OCI-LY7 (cell line): ENCODE results near the gene CMTR2. TPM values are rescaled to one million over a fixed set of nuclear protein-coding genes. Genes with fewer than 3 reads are reported as not detected.

ENCODE experiments used
- BruUV-seq: library from RNA; stranded (reverse); fragments of 400-500 nt; replicated peaks from 2 replicates; lab custom pipeline; 2021; lab: Mats Ljungman, UMichigan
- CTCF ChIA-PET: fragments of 300-600 bp; sonication (Branson Sonifier 250); formaldehyde crosslinking; loops from one replicate; lab custom pipeline; 2022; ENCODE audit warnings: antibody characterized with exemption; ENCODE audit not compliant: unreplicated experiment; lab: Charles Lee
- POLR2A ChIA-PET: fragments of 300-600 bp; sonication (Branson Sonifier 250); formaldehyde crosslinking; loops from one replicate; lab custom pipeline; 2022; ENCODE audit warnings: antibody characterized with exemption; lab: Charles Lee
- DNase-seq: peaks from one replicate; pipeline ENCODE4 v3.0.0-alpha.2; 2015; ENCODE audit warnings: low spot score
- H2AFZ ChIP-seq: fragments of 200-600 bp; sonication (generic), shearing (Covaris generic); 2 replicates; pipeline ENCODE4 v1.6.1; 2014; ENCODE audit warnings: mild to moderate bottlenecking, antibody characterized with exemption, low read length, moderate library complexity
- H3K27ac ChIP-seq: fragments of 200-600 bp; sonication (generic); 2 replicates; pipeline ENCODE4 v1.5.1; 2014; ENCODE audit warnings: mixed run types, low read depth, mild to moderate bottlenecking, moderate library complexity, low read length, inconsistent platforms; ENCODE audit not compliant: poor library complexity, severe bottlenecking
- H3K36me3 ChIP-seq: fragments of 200-600 bp; sonication (generic); 2 replicates; pipeline ENCODE4 v1.6.1; 2014; ENCODE audit warnings: mild to moderate bottlenecking, antibody characterized with exemption, low read length, moderate library complexity, mixed read lengths; ENCODE audit not compliant: insufficient read depth
- H3K4me1 ChIP-seq: fragments of 200-600 bp; sonication (generic); 2 replicates; pipeline ENCODE4 v1.5.1; 2014; ENCODE audit warnings: mild to moderate bottlenecking, low read length; ENCODE audit not compliant: insufficient read depth, poor library complexity, severe bottlenecking
- H3K4me2 ChIP-seq: fragments of 200-600 bp; sonication (generic); 2 replicates; pipeline ENCODE4 v1.6.1; 2014; ENCODE audit warnings: mild to moderate bottlenecking, low read length
- H3K4me3 ChIP-seq: fragments of 200-600 bp; sonication (generic); 2 replicates; pipeline ENCODE4 v1.5.1; 2014; ENCODE audit warnings: mild to moderate bottlenecking, low read depth, low read length; ENCODE audit not compliant: poor library complexity, severe bottlenecking
- H3K79me2 ChIP-seq: fragments of 200-600 bp; sonication (generic); 2 replicates; pipeline ENCODE4 v1.6.1; 2016; ENCODE audit warnings: low read depth, mild to moderate bottlenecking, low read length, moderate library complexity, mixed read lengths; ENCODE audit not compliant: insufficient read depth
- H3K9me2 ChIP-seq: fragments of 200-600 bp; sonication (generic); 2 replicates; pipeline ENCODE4 v1.6.1; 2016; ENCODE audit warnings: mild to moderate bottlenecking, low read length, mixed read lengths; ENCODE audit not compliant: insufficient read depth
- H3K9me3 ChIP-seq: fragments of 200-600 bp; sonication (generic); 2 replicates; pipeline ENCODE4 v1.6.1; 2014; ENCODE audit warnings: mild to moderate bottlenecking, mixed run types, low read length, mixed read lengths
- H4K20me1 ChIP-seq: fragments of 200-600 bp; sonication (generic); 2 replicates; pipeline ENCODE4 v1.6.1; 2014; ENCODE audit warnings: mild to moderate bottlenecking, antibody characterized with exemption, low read length, moderate library complexity, mixed read lengths; ENCODE audit not compliant: insufficient read depth
- EZH2phosphoT487 ChIP-seq: fragments of 200-600 bp; sonication (generic); IDR thresholded peaks from 2 replicates; pipeline ENCODE4 v1.6.1; 2018; ENCODE audit warnings: low read depth, borderline replicate concordance, mild to moderate bottlenecking, mixed run types, antibody characterized with exemption, low read length, moderate library complexity, mixed read lengths
- intact Hi-C: fragments of 100-400 bp; cut with micrococcal nuclease; formaldehyde crosslinking; loops from one replicate; pipeline ENCODE4 v1.10.0; 2022; ENCODE audit not compliant: unreplicated experiment
- total RNA-seq, 2 experiments: library from RNA; depleted of rRNA in 1 of 2; stranded (reverse); fragments of >200 nt in 1 of 2; shearing (Covaris generic) in 1 of 2; gene quantifications; 2 replicates each; pipeline ENCODE4 v1.2.3, GENCODE V29; 2014 to 2022
- TF ChIP-seq, protein P1 (sequence below): fragments of 200-600 bp; sonication (generic); conservative IDR thresholded peaks from 2 replicates; pipeline ENCODE4 v1.5.1; 2014; ENCODE audit warnings: mild to moderate bottlenecking, antibody characterized with exemption, low read length, moderate library complexity, mixed read lengths

The CMTR2 gene
- total RNA-seq, 2 experiments from 2014 or later: 10.4 to 10.9 TPM

DNA sequence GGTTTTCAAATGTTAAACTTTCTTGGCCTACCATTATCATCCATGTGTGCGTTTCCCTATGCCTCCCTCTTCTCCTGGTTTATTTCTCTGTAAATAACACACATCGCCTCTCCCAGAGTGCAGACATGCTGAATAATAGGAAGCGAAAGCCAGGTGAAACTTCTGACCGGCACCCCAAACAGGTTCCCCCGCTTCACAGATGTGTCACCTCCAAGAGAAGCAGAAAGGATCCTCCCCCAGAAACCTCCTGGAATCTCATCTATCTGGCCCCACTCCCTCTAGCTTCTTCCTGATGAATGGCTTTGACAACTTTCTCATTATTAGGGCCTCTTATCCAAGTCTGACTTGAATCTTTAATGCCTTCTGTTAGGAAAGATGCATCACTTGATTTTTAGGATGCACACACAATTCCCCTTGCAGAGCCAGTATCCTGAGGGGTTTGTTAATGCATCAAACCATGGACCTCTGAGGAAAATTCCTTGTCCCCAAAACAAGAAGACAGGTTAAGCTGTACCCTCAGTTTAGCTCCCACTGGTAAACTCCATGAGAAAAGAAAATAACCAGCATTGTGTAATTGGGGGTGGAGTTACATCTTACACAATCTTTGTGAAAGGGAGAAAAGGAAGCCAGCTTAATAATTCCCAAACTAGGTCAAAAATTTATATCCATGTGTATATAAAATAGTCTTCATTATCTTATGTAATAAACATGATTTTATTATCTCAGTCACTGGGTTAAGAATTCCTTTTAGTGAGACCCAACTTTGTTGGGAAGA is 38.6 kb downstream of the CMTR2 start:
- intact Hi-C loops: loop anchor here (10.0 kb wide), 1 partner anchor 64 kb away; no protein-coding TSS in a partner anchor
- Histone ChIP-seq H2AFZ (no peak overlapping the region), H3K79me2 (no peaks in the 10 kb centered on the region), H3K9me3 (no peaks in the 10 kb centered on the region), H3K27ac (no peak overlapping the region), H3K9me2 (no peaks in the 10 kb centered on the region), H3K36me3 (no peaks in the 10 kb centered on the region), H4K20me1 (no peaks in the 10 kb centered on the region), H3K4me1 (no peaks in the 10 kb centered on the region), H3K4me3 (no peak overlapping the region), H3K4me2 (no peak overlapping the region)
- ChIA-PET POLR2A (no interaction called here), CTCF (interaction anchor here (0.8 kb wide), 1 partner anchor 21 kb away, joined by 3 read pairs; no protein-coding TSS in a partner anchor)
- DNase-seq: no peak
- TF ChIP-seq EZH2phosphoT487: no peak
- TF ChIP-seq, protein P1, sequence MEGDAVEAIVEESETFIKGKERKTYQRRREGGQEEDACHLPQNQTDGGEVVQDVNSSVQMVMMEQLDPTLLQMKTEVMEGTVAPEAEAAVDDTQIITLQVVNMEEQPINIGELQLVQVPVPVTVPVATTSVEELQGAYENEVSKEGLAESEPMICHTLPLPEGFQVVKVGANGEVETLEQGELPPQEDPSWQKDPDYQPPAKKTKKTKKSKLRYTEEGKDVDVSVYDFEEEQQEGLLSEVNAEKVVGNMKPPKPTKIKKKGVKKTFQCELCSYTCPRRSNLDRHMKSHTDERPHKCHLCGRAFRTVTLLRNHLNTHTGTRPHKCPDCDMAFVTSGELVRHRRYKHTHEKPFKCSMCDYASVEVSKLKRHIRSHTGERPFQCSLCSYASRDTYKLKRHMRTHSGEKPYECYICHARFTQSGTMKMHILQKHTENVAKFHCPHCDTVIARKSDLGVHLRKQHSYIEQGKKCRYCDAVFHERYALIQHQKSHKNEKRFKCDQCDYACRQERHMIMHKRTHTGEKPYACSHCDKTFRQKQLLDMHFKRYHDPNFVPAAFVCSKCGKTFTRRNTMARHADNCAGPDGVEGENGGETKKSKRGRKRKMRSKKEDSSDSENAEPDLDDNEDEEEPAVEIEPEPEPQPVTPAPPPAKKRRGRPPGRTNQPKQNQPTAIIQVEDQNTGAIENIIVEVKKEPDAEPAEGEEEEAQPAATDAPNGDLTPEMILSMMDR: no peak
- BruUV-seq: no TSS peak

GRCh38 chr16:71249399-71249798 is 39.8 kb downstream of the CMTR2 start:
- Histone ChIP-seq H3K4me2 (no peak overlapping the region), H3K79me2 (no peaks in the 10 kb centered on the region), H2AFZ (no peak overlapping the region), H3K36me3 (no peaks in the 10 kb centered on the region), H4K20me1 (no peaks in the 10 kb centered on the region), H3K9me3 (no peaks in the 10 kb centered on the region), H3K27ac (no peak overlapping the region), H3K9me2 (no peaks in the 10 kb centered on the region), H3K4me1 (no peaks in the 10 kb centered on the region), H3K4me3 (no peak overlapping the region)
- ChIA-PET CTCF (interaction anchor here (1.2 kb wide), 1 partner anchor 63 kb away, joined by 4 read pairs; no protein-coding TSS in a partner anchor), POLR2A (no interaction called here)
- no peak for DNase-seq
- TF ChIP-seq, protein P1: no peak
- TF ChIP-seq EZH2phosphoT487: no peak
- intact Hi-C loops: no loop called here
- no TSS peak for BruUV-seq

DNA sequence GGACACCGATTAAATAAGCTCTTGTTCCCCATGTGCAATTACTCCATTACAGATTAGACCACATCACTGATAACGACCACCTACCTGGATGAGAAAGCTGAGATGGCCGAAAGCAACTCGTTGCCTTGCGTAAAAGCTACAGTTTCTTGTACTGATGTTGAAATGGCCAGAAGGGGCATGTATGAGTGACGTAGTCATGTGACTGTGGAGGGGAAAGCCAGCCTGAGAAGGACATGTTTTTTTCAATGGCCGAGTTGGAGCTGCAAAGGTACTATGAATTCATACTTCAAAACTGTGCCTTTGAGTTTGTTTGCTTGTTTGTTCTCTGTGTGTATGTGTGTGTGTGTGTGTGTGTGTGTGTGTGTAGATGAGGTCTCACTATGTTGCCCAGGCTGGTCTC is 41.7 kb downstream of the CMTR2 start:
- no TSS peak for BruUV-seq
- Histone ChIP-seq H3K36me3 (no peaks in the 10 kb centered on the region), H3K79me2 (no peaks in the 10 kb centered on the region), H3K4me2 (no peak overlapping the region), H2AFZ (no peak overlapping the region), H3K4me1 (no peaks in the 10 kb centered on the region), H3K27ac (no peak overlapping the region), H4K20me1 (no peaks in the 10 kb centered on the region), H3K9me2 (no peaks in the 10 kb centered on the region), H3K4me3 (no peak overlapping the region), H3K9me3 (no peaks in the 10 kb centered on the region)
- CTCF ChIA-PET: no interaction called here
- no peak for DNase-seq
- TF ChIP-seq EZH2phosphoT487: no peak
- TF ChIP-seq, protein P1: no peak
- intact Hi-C loops: no loop called here
- POLR2A ChIA-PET: interaction anchor here (0.8 kb wide), 1 partner anchor 9 kb away, joined by 4 read pairs; no protein-coding TSS in a partner anchor
